Effector memory CD4-positive, alpha-beta T cell (primary cell): Measurements from ENCODE around the gene MAML1.

ENCODE experiments used
- DNase-seq, 3 donors: peaks; one replicate each; pipeline ENCODE4 v3.0.0-alpha.2; 2020
- H3K27ac ChIP-seq: 2 replicates; pipeline ENCODE4 v1.7.0; 2013; ENCODE audit warnings: mild to moderate bottlenecking, low read length, moderate library complexity; ENCODE audit not compliant: insufficient read depth, poor library complexity, severe bottlenecking
- H3K27me3 ChIP-seq: replicated peaks from 2 replicates; pipeline ENCODE4 v1.7.0; 2013; ENCODE audit warnings: mild to moderate bottlenecking, low read length; ENCODE audit not compliant: insufficient read depth, control insufficient read depth, poor library complexity, severe bottlenecking
- H3K36me3 ChIP-seq: 2 replicates; pipeline ENCODE4 v1.7.0; 2013; ENCODE audit warnings: mild to moderate bottlenecking, low read length, moderate library complexity; ENCODE audit not compliant: control insufficient read depth, insufficient read depth
- H3K4me1 ChIP-seq: 2 replicates; pipeline ENCODE4 v1.7.0; 2013; ENCODE audit warnings: low read length, mild to moderate bottlenecking; ENCODE audit not compliant: control insufficient read depth, insufficient read depth, poor library complexity, severe bottlenecking
- H3K4me3 ChIP-seq: 2 replicates; pipeline ENCODE4 v1.7.0; 2013; ENCODE audit warnings: low read length, low read depth, mild to moderate bottlenecking; ENCODE audit not compliant: insufficient read depth, poor library complexity, severe bottlenecking
- H3K9me3 ChIP-seq: 2 replicates; pipeline ENCODE4 v1.7.0; 2013; ENCODE audit warnings: mild to moderate bottlenecking, low read length, moderate library complexity; ENCODE audit not compliant: control insufficient read depth

MAML1 gene

DNA sequence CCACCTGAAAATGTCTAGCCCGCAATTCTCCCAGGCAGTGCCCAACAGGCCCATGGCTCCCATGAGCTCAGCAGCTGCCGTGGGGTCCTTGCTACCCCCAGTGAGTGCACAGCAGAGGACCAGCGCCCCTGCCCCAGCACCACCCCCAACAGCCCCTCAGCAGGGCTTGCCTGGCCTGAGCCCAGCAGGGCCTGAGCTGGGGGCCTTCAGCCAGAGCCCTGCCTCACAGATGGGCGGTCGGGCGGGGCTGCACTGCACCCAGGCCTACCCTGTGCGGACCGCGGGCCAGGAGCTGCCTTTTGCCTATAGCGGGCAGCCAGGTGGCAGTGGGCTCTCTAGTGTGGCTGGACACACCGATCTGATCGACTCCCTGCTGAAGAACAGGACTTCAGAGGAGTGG is 41.8 kb downstream of the MAML1 start:
- peaks cover 79% of the 10 kb centered on the region for H3K36me3 ChIP-seq
- H3K27ac ChIP-seq = no peak overlapping the region
- H3K9me3 ChIP-seq = no peaks in the 10 kb centered on the region
- H3K4me3 ChIP-seq = no peak overlapping the region
- no peak for DNase-seq
- no peaks in the 10 kb centered on the region for H3K4me1 ChIP-seq
- no peaks in the 10 kb centered on the region for H3K27me3 ChIP-seq

- Histone ChIP-seq H3K36me3 (peaks cover 67% of the 10 kb centered on the region), H3K4me3 (no peak overlapping the region), H3K27ac (no peak overlapping the region), H3K4me1 (no peaks in the 10 kb centered on the region), H3K9me3 (no peaks in the 10 kb centered on the region), H3K27me3 (no peaks in the 10 kb centered on the region)
- DNase-seq = no peak
These were observed 43.9 kb downstream of the MAML1 start for GRCh38 chr5:179776411-179776938.

GRCh38 chr5:179777456-179777855 is 44.8 kb downstream of the MAML1 start:
- peaks cover 62% of the 10 kb centered on the region for H3K36me3 ChIP-seq
- no peaks in the 10 kb centered on the region for H3K9me3 ChIP-seq
- no peaks in the 10 kb centered on the region for H3K4me1 ChIP-seq
- no peak overlapping the region for H3K27ac ChIP-seq
- H3K27me3 ChIP-seq = no peaks in the 10 kb centered on the region
- H3K4me3 ChIP-seq = no peak overlapping the region
- no peak for DNase-seq

DNA sequence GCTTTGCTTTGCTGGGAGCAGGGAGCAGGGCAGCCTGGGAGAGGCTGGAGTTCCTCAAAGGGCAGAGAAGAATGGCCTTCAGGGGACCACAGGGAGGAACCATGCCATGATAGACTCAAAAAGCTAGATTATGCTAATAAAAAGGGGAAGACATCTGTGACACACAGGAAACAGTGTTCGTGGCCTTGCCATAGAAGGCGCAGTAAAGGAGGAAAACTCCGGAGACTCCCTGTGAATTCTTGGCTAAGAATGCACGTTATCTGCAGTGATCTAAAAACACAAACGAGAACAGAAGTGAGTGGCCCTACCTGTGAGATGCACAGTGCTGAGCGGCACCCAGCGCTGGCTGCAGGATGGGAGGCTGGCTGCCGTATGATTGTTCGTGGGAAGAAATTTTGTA is 45.3 kb downstream of the MAML1 start:
- no peak for DNase-seq
- Histone ChIP-seq H3K4me1 (no peaks in the 10 kb centered on the region), H3K27ac (no peak overlapping the region)

DNA sequence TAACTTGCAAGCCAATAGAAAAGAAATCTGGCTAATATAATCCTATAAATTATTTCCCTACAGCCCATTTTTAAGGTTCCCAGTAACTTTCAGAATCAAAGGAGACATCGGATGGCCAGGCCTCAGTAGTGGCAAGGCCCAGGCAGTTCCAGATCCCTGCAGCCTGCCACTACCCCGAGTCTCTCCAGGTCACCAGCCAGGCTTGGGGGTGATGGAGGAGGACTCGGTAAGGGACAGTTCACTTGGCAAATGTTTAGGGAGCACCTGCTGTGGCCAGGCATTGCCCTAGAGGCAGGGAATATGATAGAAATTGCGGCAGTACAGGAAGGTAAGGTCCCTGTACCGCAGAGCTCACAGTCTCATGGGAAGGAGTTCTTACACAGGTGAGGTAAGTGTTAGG is 46.0 kb downstream of the MAML1 start:
- Histone ChIP-seq H3K36me3 (peaks cover 53% of the 10 kb centered on the region), H3K9me3 (no peaks in the 10 kb centered on the region), H3K27me3 (no peaks in the 10 kb centered on the region), H3K27ac (no peak overlapping the region), H3K4me3 (no peak overlapping the region), H3K4me1 (no peaks in the 10 kb centered on the region)
- no peak for DNase-seq

More for the DNA sequence above, 45.3 kb downstream of the MAML1 start:
- Histone ChIP-seq H3K4me3 (no peak overlapping the region), H3K36me3 (peaks cover 59% of the 10 kb centered on the region), H3K9me3 (no peaks in the 10 kb centered on the region), H3K27me3 (no peaks in the 10 kb centered on the region)

- Histone ChIP-seq H3K4me1 (no peaks in the 10 kb centered on the region), H3K27ac (no peak overlapping the region), H3K4me3 (no peak overlapping the region), H3K27me3 (no peaks in the 10 kb centered on the region), H3K9me3 (no peaks in the 10 kb centered on the region), H3K36me3 (peaks cover 41% of the 10 kb centered on the region)
- DNase-seq = no peak
These were observed 47.2 kb downstream of the MAML1 start for GRCh38 chr5:179779826-179780225.

- Histone ChIP-seq H3K27ac (no peak overlapping the region), H3K4me3 (no peak overlapping the region), H3K27me3 (no peaks in the 10 kb centered on the region), H3K4me1 (no peaks in the 10 kb centered on the region), H3K9me3 (no peaks in the 10 kb centered on the region), H3K36me3 (peaks cover 37% of the 10 kb centered on the region)
- no peak for DNase-seq
These were observed 47.7 kb downstream of the MAML1 start for GRCh38 chr5:179780362-179780761.

- H3K27ac ChIP-seq = no peak overlapping the region
- no peak for DNase-seq
- no peaks in the 10 kb centered on the region for H3K27me3 ChIP-seq
- no peaks in the 10 kb centered on the region for H3K9me3 ChIP-seq
- H3K4me3 ChIP-seq = no peak overlapping the region
- peaks cover 26% of the 10 kb centered on the region for H3K36me3 ChIP-seq
- no peaks in the 10 kb centered on the region for H3K4me1 ChIP-seq
These were observed 49.2 kb downstream of the MAML1 start for GRCh38 chr5:179781846-179782245.

DNA sequence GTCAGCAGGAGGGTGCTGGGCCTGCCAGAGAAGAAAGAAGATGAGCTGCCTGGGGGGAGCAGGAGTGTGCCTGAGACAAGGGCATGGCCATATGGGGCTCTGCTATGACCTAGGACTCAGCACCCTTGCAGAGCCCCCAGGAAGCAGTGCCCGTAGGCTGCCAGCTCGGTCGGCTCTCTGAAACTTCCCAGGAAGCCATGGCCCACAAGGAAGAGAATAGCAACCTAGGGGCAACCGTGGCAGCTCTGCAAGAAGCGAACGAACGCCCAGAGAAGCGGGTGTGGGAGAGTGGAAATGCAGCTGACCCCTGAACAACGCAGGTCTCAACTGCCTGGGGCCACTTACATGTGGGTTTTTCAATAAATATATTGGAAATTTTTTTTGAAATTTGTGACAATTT is 50.5 kb downstream of the MAML1 start:
- no peak overlapping the region for H3K27ac ChIP-seq
- DNase-seq = no peak
- H3K4me3 ChIP-seq = no peak overlapping the region
- H3K36me3 ChIP-seq = peaks cover 14% of the 10 kb centered on the region
- H3K4me1 ChIP-seq = no peaks in the 10 kb centered on the region
- no peaks in the 10 kb centered on the region for H3K9me3 ChIP-seq
- no peaks in the 10 kb centered on the region for H3K27me3 ChIP-seq

DNA sequence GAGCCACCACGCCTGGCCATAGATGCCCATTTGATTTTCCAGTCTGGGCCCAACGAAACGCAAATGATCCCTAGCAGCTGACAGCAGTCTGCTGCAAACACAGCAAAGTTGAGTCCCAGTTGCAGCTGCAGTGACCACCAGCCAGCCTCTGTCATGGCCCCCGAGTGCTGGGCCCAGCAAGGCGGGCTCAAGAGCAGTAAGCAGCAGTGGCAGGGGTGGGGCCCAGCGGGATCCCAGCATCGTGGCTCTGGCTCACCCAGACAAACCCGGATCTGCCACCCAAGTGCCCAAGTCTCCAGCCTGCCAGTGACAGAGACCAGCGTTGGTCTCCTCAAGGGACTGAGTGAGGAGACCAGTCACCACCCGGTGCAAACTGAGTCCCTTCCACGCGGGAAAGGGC is 54.2 kb downstream of the MAML1 start:
- Histone ChIP-seq H3K9me3 (no peaks in the 10 kb centered on the region), H3K36me3 (no peaks in the 10 kb centered on the region), H3K4me3 (no peak overlapping the region), H3K27me3 (no peaks in the 10 kb centered on the region), H3K4me1 (no peaks in the 10 kb centered on the region), H3K27ac (no peak overlapping the region)
- DNase-seq = no peak
